Measurements from ENCODE around the gene COL13A1. TPM values are rescaled to one million over a fixed set of nuclear protein-coding genes. Genes with fewer than 3 reads are reported as not detected.
A peak's percentile ranks its signal among the peaks of the same experiment; 100 is the strongest.

The COL13A1 gene
- total and polyA plus RNA-seq, 2 experiments from 2014 or later: 5.2 to 8.6 TPM

DNA sequence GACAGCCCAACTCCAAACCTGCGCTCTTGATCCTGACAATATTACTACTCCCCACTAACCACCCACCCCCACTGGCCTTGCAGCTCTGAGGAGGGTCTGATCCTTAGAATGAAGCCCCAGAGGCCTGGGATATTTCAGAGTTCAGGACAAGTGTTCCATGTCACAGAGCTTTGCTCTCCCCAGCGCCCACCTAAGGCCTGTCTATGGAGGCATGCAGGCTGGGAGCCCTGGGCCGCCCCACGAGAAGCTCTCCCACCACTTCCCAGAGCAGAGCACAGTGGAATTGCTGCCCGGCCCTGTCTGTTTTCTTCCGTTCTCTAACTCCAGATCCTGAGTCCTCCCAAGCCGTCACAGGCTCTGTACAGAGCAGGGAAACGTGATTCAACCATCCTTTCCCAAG is 74.6 kb downstream of the COL13A1 start:
- H3K27ac ChIP-seq (ENCODE audit: low read depth): no peak overlapping the region
- no peaks in the 10 kb centered on the region for H3K27me3 ChIP-seq (ENCODE audit: insufficient read depth)
- H3K36me3 ChIP-seq (ENCODE audit: insufficient read depth): no peaks in the 10 kb centered on the region
- no peaks in the 10 kb centered on the region for H3K9me2 ChIP-seq (ENCODE audit: insufficient read depth)
- Mint-ChIP-seq H3K4me1 (peaks cover 72% of the 10 kb centered on the region), H3K27me3 (ENCODE audit: insufficient read depth, low read depth, poor library complexity) (peaks cover 17% of the 10 kb centered on the region), H3K9me3 (no peaks in the 10 kb centered on the region), H3K27ac (peak overlapping the region; percentile 48; the same call in 1 of the 2 replicates), H3K4me3 (no peak overlapping the region), H3K36me3 (ENCODE audit: low read depth) (no peaks in the 10 kb centered on the region)
- ATAC-seq: no peak
- no peak overlapping the region for H3K4me3 ChIP-seq
- no peak for DNase-seq (ENCODE audit: low spot score)
- peaks cover 34% of the 10 kb centered on the region for H3K4me1 ChIP-seq (ENCODE audit: insufficient read depth)
- H4K20me1 ChIP-seq (replicated peaks; ENCODE audit: insufficient read depth): no peaks in the 10 kb centered on the region
- no peak overlapping the region for H2AFZ ChIP-seq
- TF ChIP-seq ZNF331 (CRISPR knock-in tag; IDR thresholded peaks at IDR 0.05; ENCODE audit: low read depth) (no peak), STAT1 (IDR thresholded peaks at IDR 0.05; ENCODE audit: unreplicated experiment) (no peak), ZNF462 (CRISPR knock-in tag; IDR thresholded peaks at IDR 0.05) (no peak), ZNF114 (CRISPR knock-in tag; IDR thresholded peaks at IDR 0.05) (no peak), EZH2 (IDR thresholded peaks at IDR 0.05; ENCODE audit: low read depth, unreplicated experiment) (no peak), JUNB (IDR thresholded peaks at IDR 0.05; ENCODE audit: unreplicated experiment) (no peak), POLR2AphosphoS5 (IDR thresholded peaks at IDR 0.05; ENCODE audit: low read depth) (no peak), NANOG (IDR thresholded peaks at IDR 0.05; ENCODE audit: borderline replicate concordance) (no peak), EZH2phosphoT487 (IDR thresholded peaks at IDR 0.05; ENCODE audit: unreplicated experiment) (no peak), CREB1 (CRISPR knock-in tag; IDR thresholded peaks at IDR 0.05; ENCODE audit: low read depth) (no peak), REST (IDR thresholded peaks at IDR 0.05; ENCODE audit: unreplicated experiment) (no peak)
- TF ChIP-seq, protein P1, sequence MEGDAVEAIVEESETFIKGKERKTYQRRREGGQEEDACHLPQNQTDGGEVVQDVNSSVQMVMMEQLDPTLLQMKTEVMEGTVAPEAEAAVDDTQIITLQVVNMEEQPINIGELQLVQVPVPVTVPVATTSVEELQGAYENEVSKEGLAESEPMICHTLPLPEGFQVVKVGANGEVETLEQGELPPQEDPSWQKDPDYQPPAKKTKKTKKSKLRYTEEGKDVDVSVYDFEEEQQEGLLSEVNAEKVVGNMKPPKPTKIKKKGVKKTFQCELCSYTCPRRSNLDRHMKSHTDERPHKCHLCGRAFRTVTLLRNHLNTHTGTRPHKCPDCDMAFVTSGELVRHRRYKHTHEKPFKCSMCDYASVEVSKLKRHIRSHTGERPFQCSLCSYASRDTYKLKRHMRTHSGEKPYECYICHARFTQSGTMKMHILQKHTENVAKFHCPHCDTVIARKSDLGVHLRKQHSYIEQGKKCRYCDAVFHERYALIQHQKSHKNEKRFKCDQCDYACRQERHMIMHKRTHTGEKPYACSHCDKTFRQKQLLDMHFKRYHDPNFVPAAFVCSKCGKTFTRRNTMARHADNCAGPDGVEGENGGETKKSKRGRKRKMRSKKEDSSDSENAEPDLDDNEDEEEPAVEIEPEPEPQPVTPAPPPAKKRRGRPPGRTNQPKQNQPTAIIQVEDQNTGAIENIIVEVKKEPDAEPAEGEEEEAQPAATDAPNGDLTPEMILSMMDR (conservative IDR thresholded peaks at IDR 0.05; ENCODE audit: low read depth in 2 of 2): no peak
- TF ChIP-seq, protein P2, sequence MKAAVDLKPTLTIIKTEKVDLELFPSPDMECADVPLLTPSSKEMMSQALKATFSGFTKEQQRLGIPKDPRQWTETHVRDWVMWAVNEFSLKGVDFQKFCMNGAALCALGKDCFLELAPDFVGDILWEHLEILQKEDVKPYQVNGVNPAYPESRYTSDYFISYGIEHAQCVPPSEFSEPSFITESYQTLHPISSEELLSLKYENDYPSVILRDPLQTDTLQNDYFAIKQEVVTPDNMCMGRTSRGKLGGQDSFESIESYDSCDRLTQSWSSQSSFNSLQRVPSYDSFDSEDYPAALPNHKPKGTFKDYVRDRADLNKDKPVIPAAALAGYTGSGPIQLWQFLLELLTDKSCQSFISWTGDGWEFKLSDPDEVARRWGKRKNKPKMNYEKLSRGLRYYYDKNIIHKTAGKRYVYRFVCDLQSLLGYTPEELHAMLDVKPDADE (IDR thresholded peaks at IDR 0.05): no peak
- no peaks in the 10 kb centered on the region for H3F3A ChIP-seq (replicated peaks; ENCODE audit: low read depth)
- no peak overlapping the region; the same call in 1 of the 2 replicates for H3K4me2 ChIP-seq
- no peaks in the 10 kb centered on the region for H3K79me2 ChIP-seq (replicated peaks; ENCODE audit: insufficient read depth)
